HEK293T (cell line): Measurements from ENCODE around the gene CSGALNACT2.
"Not testable (repeated sequence)": the region's sequence is repeated elsewhere in the genome, so short reads cannot be mapped to it uniquely, and the experiment has no call there.

Experiments used
- CTCF ChIA-PET: fragments of 350-600 bp; formaldehyde crosslinking; extraction: SDS; loops from one replicate; lab custom pipeline; 2021; ENCODE audit warnings: antibody characterized with exemption, inconsistent platforms; lab: Yijun Ruan, JAX
- POLR2A ChIA-PET: fragments of 350-600 bp; formaldehyde crosslinking; extraction: SDS; loops from one replicate; lab custom pipeline; 2020; ENCODE audit warnings: antibody characterized with exemption, inconsistent platforms; lab: Yijun Ruan, JAX
- DNase-seq: peaks from one replicate; pipeline ENCODE4 v3.0.0; 2012; ENCODE audit warnings: mixed read lengths; ENCODE audit errors: extremely low spot score
- ARNT ChIP-seq: fragments of 450-650 bp; IDR thresholded peaks from 2 replicates; pipeline ENCODE4 v1.6.1; 2017; ENCODE audit warnings: mild to moderate bottlenecking
- CTBP1 ChIP-seq: fragments of 450-650 bp; IDR thresholded peaks from 2 replicates; pipeline ENCODE4 v1.6.1; 2016; ENCODE audit warnings: borderline replicate concordance
- ELF4 ChIP-seq: fragments of 450-650 bp; IDR thresholded peaks from 2 replicates; pipeline ENCODE4 v1.6.1; 2017; ENCODE audit warnings: antibody characterized with exemption
- FOXA1 ChIP-seq: fragments of 450-650 bp; IDR thresholded peaks from 2 replicates; pipeline ENCODE4 v1.6.1; 2016; ENCODE audit warnings: mild to moderate bottlenecking
- FOXK2 ChIP-seq: fragments of 450-650 bp; IDR thresholded peaks from 2 replicates; pipeline ENCODE4 v1.6.1; 2016; ENCODE audit warnings: mild to moderate bottlenecking
- FOXM1 ChIP-seq: fragments of 450-650 bp; IDR thresholded peaks from 2 replicates; pipeline ENCODE4 v1.6.1; 2017; ENCODE audit warnings: mild to moderate bottlenecking, borderline replicate concordance
- HDGF ChIP-seq: fragments of 450-650 bp; IDR thresholded peaks from 2 replicates; pipeline ENCODE4 v1.6.1; 2017; ENCODE audit warnings: antibody characterized with exemption, borderline replicate concordance
- L3MBTL2 ChIP-seq: fragments of 450-650 bp; conservative IDR thresholded peaks from 2 replicates; pipeline ENCODE4 v1.6.1; 2016; ENCODE audit warnings: mild to moderate bottlenecking
- LEF1 ChIP-seq: fragments of 450-650 bp; IDR thresholded peaks from 2 replicates; pipeline ENCODE4 v1.6.1; 2017; ENCODE audit warnings: mild to moderate bottlenecking, borderline replicate concordance
- NFRKB ChIP-seq: fragments of 450-650 bp; IDR thresholded peaks from 2 replicates; pipeline ENCODE4 v1.6.1; 2016; ENCODE audit warnings: mild to moderate bottlenecking, moderate library complexity
- SP1 ChIP-seq: fragments of 450-650 bp; IDR thresholded peaks from 2 replicates; pipeline ENCODE4 v1.6.1; 2017
- SUZ12 ChIP-seq: fragments of 450-650 bp; IDR thresholded peaks from 2 replicates; pipeline ENCODE4 v1.6.1; 2016; ENCODE audit warnings: mild to moderate bottlenecking
- TARDBP ChIP-seq: fragments of 450-650 bp; IDR thresholded peaks from 2 replicates; pipeline ENCODE4 v1.6.1; 2016
- ZNF384 ChIP-seq: fragments of 450-650 bp; IDR thresholded peaks from 2 replicates; pipeline ENCODE4 v1.6.1; 2016
- TF ChIP-seq, protein P1 (sequence below): fragments of 450-650 bp; IDR thresholded peaks from 2 replicates; pipeline ENCODE4 v1.6.1; 2016

The CSGALNACT2 gene

DNA sequence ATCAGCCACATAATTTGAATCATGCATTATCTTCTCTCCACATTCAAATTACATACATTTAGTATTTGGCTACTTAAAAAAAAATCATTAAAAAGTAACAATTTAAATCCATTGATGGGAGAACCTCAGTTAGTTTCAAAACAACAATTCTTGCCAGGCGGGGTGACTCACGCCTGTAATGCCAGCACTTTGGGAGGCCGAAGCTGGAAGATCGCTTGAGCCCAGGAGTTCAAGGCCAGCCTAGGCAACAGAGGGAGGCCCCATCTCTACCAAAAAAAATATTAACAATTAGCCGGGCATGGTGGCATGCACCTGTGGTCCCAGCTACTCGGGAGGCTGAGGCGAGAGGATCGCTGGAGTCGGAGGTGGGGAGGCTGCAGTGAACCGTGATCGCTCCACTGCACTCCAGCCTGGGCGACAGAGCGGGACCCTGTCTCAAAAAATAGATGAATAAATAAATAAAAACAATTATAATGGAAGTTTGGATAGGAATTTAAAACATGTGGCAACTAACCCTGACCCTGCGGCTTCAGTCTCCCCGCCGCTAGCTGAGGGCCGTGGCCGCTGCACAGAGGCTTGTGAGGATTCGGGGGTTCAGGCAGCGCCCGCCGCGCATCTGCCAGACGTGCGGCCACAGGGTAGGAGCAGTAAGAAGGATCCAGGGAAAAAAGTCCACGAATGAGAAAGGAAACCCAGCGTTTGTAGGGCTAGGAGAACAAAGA, 1.1 kb upstream of the CSGALNACT2 start:
- CTCF ChIA-PET, result no interaction called here
- DNase-seq, result no peak
- POLR2A ChIA-PET, result interaction anchor here (0.9 to 1.8 kb wide), 5 partner anchors 15 to 380 kb away, joined by 3 to 11 read pairs (median 4); no protein-coding TSS in a partner anchor
- no peak for TF ChIP-seq ELF4

DNA sequence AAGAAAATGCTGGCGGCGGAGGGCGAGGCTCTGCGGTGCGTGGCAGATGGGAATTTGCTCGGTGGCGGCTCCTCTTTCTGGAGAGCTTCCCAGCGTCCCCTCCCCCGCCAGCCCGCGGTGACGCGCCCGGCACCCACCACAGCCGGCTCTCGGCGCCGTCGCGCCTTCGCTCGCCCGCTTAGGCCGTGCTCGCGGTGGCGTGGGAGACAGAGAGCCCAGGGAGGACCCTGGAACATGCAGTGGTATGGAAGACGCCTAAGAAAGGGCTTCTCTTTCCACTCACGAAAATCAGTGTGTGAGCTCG, 576 bp upstream of the CSGALNACT2 start:
- peak; percentile 54 for DNase-seq
- TF ChIP-seq FOXA1 (no peak), ELF4 (no peak), TARDBP (no peak), L3MBTL2 (peak; percentile 65; the same call in 1 of the 2 replicates)
- ChIA-PET POLR2A (interaction anchor here (0.8 to 1.8 kb wide), 8 partner anchors 9 to 380 kb away, joined by 3 to 11 read pairs (median 4); no protein-coding TSS in a partner anchor), CTCF (no interaction called here)

DNA sequence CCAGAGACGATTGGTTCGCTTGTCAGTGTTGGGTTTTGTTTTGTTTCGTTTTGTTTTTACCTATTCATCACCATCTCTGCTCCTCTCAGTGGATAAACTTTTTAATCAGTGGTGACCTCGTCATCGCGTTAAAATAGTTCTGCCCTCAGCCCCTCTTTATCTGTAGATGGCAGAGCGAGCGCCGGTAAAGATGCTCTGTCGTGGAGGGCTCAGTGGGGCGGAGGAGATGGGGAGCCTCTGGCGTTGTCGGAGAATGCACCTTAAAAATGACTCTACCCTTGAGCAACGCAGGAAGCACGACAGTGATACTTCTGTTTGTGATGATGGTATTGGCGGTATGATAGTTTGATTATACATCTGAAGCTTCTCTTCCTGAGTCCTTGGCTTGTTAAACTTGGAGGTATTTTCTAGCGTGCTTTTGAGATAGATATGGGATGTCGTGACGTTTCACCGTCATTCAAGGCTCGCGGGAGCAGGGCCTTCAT, 554 bp downstream of the CSGALNACT2 start:
- ChIA-PET CTCF (interaction anchor here (0.9 kb wide), 1 partner anchor 63 kb away, joined by 3 read pairs; no protein-coding TSS in a partner anchor), POLR2A (interaction anchor here (0.6 to 1.8 kb wide), 8 partner anchors 10 to 63 kb away, joined by 3 to 11 read pairs (median 4); no protein-coding TSS in a partner anchor)
- DNase-seq, result no peak
- TF ChIP-seq CTBP1, result peak; percentile 29; the same call in 1 of the 2 replicates
- no peak for TF ChIP-seq FOXK2

DNA sequence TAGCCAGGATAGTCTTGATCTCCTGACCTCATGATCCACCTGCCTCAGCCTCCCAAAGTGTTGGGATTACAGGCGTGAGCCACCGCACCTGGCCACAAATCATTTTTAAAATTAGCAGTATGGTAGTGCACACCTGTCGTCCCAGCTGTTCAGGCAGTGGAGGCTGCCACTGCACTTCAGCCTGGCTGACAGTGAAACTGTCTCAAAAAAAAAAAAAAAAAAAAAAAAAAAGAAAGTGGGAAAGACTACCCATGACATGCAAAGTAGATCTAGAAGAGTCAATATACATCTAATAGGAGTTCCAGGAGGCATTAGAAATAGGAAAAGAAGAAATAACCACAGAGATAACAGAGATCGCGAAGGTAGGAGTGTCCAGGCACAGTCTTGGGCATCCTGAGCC, 3.2 kb downstream of the CSGALNACT2 start:
- ChIA-PET CTCF (interaction anchor here (0.6 kb wide), 1 partner anchor 1758 kb away, joined by 3 read pairs; no protein-coding TSS in a partner anchor), POLR2A (no interaction called here)
- DNase-seq, result no peak
- TF ChIP-seq LEF1 (no peak), SUZ12 (no peak), TARDBP (no peak), FOXK2 (no peak), ELF4 (no peak), CTBP1 (no peak)
- TF ChIP-seq, protein P1, sequence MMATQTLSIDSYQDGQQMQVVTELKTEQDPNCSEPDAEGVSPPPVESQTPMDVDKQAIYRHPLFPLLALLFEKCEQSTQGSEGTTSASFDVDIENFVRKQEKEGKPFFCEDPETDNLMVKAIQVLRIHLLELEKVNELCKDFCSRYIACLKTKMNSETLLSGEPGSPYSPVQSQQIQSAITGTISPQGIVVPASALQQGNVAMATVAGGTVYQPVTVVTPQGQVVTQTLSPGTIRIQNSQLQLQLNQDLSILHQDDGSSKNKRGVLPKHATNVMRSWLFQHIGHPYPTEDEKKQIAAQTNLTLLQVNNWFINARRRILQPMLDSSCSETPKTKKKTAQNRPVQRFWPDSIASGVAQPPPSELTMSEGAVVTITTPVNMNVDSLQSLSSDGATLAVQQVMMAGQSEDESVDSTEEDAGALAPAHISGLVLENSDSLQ, result no peak

DNA sequence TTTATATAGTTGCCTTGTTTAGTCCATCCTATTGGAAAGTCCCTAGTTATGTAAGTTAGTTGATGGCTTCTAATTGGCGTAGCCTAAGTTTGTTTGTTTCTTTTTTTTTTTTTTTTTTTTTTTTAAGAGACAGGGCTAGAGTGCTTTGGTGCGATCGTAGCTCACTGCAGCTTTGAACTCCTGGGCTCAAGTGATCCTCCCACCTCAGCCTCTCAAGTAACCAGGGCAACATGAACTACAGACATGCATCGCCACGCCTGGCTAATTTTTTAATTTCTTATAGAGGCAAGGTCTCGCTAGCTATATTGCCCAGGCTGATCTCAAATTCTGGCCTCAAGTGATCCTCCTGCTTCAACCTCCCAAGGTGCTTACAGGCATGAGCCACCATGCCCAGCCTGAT, 7.1 kb downstream of the CSGALNACT2 start:
- ChIA-PET CTCF (no interaction called here), POLR2A (no interaction called here)
- TF ChIP-seq ARNT (no peak), SUZ12 (no peak), FOXA1 (no peak), ZNF384 (no peak), ELF4 (no peak), TARDBP (no peak), HDGF (no peak), CTBP1 (no peak), LEF1 (no peak)
- no peak for DNase-seq

DNA sequence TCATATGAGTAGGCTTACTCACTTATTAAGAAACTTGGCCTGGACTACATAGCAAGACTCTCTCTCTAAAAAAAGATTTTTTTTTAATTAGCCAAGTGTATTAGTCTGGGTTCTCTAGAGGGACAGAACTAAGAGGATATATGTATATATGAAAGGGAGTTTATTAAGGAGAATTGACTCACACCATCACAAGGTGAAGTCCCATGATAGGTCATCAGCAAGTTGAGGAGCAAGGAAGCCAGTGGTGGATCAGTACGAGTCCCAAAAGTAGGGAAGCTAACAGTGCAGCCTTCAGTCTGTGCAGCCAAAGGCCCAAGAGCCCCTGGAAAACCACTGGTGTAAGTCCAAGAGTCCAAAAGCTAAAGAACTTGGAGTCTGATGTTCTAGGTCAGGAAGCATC, 7.7 kb downstream of the CSGALNACT2 start:
- POLR2A ChIA-PET, CTCF ChIA-PET, DNase-seq: not testable (repeated sequence)

DNA sequence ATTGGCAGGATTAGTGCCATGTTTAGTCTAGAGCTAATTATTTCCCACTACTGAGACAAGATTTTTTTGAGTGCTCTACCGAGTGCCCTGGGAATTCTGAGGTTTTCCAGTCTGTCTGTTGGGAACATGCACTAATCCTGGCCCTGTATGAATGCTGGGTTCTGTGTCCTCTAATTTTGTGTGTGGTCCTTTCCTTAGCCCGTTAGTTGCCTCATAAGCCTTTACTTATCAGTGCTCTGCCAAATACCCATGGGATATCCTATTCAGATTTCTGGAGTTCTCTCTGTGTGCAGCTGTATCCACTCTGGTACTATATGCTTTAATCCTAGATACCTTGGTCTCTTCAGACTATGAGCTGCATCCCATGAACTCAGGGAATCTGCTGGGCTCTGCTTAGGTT, 13.1 kb downstream of the CSGALNACT2 start:
- TF ChIP-seq HDGF (no peak), ZNF384 (no peak), SUZ12 (no peak), LEF1 (no peak)
- TF ChIP-seq, protein P1, result no peak
- ChIA-PET POLR2A (interaction anchor here (0.9 to 1.6 kb wide), 2 partner anchors 12 to 13 kb away, joined by 3 to 4 read pairs; partner anchors contain the start of gene CSGALNACT2), CTCF (interaction anchor here (1.0 kb wide), 1 partner anchor 51 kb away, joined by 3 read pairs; no protein-coding TSS in a partner anchor)
- no peak for DNase-seq

DNA sequence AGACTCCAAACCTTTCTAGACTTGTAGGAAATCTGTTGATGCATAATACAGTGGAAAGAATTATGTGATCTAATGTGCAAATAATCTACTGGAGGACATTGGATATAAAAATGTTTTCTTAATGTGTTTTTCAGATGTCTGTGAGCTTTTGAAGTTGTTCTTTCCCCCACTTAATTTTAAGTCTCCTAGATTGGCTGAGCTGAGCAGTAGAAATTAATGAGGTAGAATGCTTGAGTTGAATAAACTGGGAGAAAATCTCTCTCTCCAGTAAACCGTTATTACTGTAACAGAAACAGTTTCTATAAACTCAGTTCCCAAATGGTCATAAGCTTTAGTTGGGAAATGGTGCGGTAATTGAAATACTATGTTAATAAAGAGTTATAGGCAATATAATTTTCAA, 15.7 kb downstream of the CSGALNACT2 start:
- TF ChIP-seq NFRKB (no peak), TARDBP (no peak), SP1 (no peak), FOXM1 (no peak), ZNF384 (no peak), L3MBTL2 (no peak), FOXK2 (no peak), CTBP1 (no peak)
- TF ChIP-seq, protein P1, result no peak
- ChIA-PET POLR2A (no interaction called here), CTCF (no interaction called here)
- DNase-seq, result no peak
